ENCODE data around the gene TIMP2.

The TIMP2 gene

GRCh38 chr17:78824240-78824639 lies 100.9 kb downstream of the TIMP2 start:
- H3K79me2 ChIP-seq (ENCODE audit: low read length): peaks cover 45% of the 10 kb centered on the region

DNA sequence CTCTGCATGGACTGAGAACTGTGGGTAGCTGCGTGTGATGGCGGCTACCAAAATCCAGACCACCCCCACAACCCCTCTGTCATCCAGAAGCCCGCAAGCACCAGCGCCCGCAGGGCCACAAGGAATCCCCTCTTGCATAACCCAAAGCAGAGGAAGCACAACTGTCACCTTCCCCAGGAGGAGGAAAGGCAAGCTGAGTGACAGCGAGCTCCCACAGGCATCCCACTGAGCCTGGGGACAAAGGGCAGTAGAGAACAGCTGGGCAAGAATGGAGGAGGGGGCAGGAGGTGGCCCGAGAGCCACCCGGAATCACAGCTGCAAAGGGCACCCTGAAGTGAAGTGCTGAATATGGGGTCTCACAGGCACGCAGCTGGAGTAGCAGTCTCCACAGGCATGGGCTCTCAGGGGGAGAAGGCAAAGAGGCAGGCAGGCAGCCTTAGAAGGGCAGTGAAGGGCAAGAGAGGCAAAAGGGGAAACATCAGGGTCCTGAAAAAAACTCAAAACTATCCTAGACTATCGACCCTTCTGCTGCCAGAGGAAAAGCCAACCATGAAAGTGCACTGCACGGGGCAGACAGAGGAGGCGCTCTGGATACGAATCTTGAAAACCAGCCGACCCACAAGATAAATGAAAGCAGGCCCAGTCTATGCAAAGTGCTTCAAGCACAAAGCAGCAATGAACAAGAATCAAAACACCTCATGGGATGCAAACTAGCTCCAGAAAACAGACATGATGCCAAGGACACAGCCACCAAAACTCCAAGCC lies 101.7 kb downstream of the TIMP2 start:
- Histone ChIP-seq H3K4me1 (ENCODE audit: low read length) (peaks cover 10% of the 10 kb centered on the region), H3K9me3 (ENCODE audit: insufficient read depth, low read length) (no peaks in the 10 kb centered on the region), H3K79me2 (ENCODE audit: low read length) (peaks cover 39% of the 10 kb centered on the region), H3K4me2 (ENCODE audit: low read length) (no peak overlapping the region), H2AFZ (ENCODE audit: low read depth, low read length) (no peak overlapping the region), H3K4me3 (ENCODE audit: low read length) (no peak overlapping the region), H3K36me3 (replicated peaks; ENCODE audit: low read depth, low read length) (peaks cover 76% of the 10 kb centered on the region), H4K20me1 (ENCODE audit: insufficient read depth, low read length) (peaks cover 13% of the 10 kb centered on the region; the same call in 1 of the 2 replicates), H3K9ac (ENCODE audit: low read length) (no peak overlapping the region), H3K27me3 (ENCODE audit: low read depth, low read length) (no peaks in the 10 kb centered on the region), H3K27ac (ENCODE audit: low read length) (no peak overlapping the region)
- TF ChIP-seq CTCF (IDR thresholded peaks at IDR 0.05; ENCODE audit: low read depth, low read length): peak; percentile 25; the same call in 1 of the 2 replicates
- no peak for TF ChIP-seq EZH2phosphoT487 (IDR thresholded peaks at IDR 0.05; ENCODE audit: low read depth)

More at GRCh38 chr17:78824240-78824639, 100.9 kb downstream of the TIMP2 start:
- H3K4me2 ChIP-seq (ENCODE audit: low read length): no peak overlapping the region
- no peak overlapping the region for H3K4me3 ChIP-seq (ENCODE audit: low read length)
- no peaks in the 10 kb centered on the region for H3K27me3 ChIP-seq (ENCODE audit: low read depth, low read length)
- H3K27ac ChIP-seq (ENCODE audit: low read length): no peak overlapping the region
- peaks cover 79% of the 10 kb centered on the region for H3K36me3 ChIP-seq (replicated peaks; ENCODE audit: low read depth, low read length)
- H2AFZ ChIP-seq (ENCODE audit: low read depth, low read length): no peak overlapping the region
- H4K20me1 ChIP-seq (ENCODE audit: insufficient read depth, low read length): peaks cover 13% of the 10 kb centered on the region; the same call in 1 of the 2 replicates
- no peak overlapping the region for H3K9ac ChIP-seq (ENCODE audit: low read length)
- H3K4me1 ChIP-seq (ENCODE audit: low read length): peaks cover 11% of the 10 kb centered on the region
- H3K9me3 ChIP-seq (ENCODE audit: insufficient read depth, low read length): no peaks in the 10 kb centered on the region
- TF ChIP-seq EZH2phosphoT487 (IDR thresholded peaks at IDR 0.05; ENCODE audit: low read depth): no peak
- no peak for TF ChIP-seq CTCF (IDR thresholded peaks at IDR 0.05; ENCODE audit: low read depth, low read length)

GRCh38 chr17:78822552-78822951 lies 102.6 kb downstream of the TIMP2 start:
- Histone ChIP-seq H3K79me2 (ENCODE audit: low read length) (peaks cover 32% of the 10 kb centered on the region), H3K9me3 (ENCODE audit: insufficient read depth, low read length) (no peaks in the 10 kb centered on the region), H3K27me3 (ENCODE audit: low read depth, low read length) (no peaks in the 10 kb centered on the region), H3K9ac (ENCODE audit: low read length) (no peak overlapping the region), H3K4me1 (ENCODE audit: low read length) (peaks cover 4% of the 10 kb centered on the region), H3K4me3 (ENCODE audit: low read length) (no peak overlapping the region), H4K20me1 (ENCODE audit: insufficient read depth, low read length) (peaks cover 13% of the 10 kb centered on the region; the same call in 1 of the 2 replicates), H3K36me3 (replicated peaks; ENCODE audit: low read depth, low read length) (peaks cover 75% of the 10 kb centered on the region), H3K27ac (ENCODE audit: low read length) (no peak overlapping the region), H2AFZ (ENCODE audit: low read depth, low read length) (no peak overlapping the region), H3K4me2 (ENCODE audit: low read length) (no peak overlapping the region)
- TF ChIP-seq EZH2phosphoT487 (IDR thresholded peaks at IDR 0.05; ENCODE audit: low read depth) (no peak), CTCF (IDR thresholded peaks at IDR 0.05; ENCODE audit: low read depth, low read length) (no peak)

DNA sequence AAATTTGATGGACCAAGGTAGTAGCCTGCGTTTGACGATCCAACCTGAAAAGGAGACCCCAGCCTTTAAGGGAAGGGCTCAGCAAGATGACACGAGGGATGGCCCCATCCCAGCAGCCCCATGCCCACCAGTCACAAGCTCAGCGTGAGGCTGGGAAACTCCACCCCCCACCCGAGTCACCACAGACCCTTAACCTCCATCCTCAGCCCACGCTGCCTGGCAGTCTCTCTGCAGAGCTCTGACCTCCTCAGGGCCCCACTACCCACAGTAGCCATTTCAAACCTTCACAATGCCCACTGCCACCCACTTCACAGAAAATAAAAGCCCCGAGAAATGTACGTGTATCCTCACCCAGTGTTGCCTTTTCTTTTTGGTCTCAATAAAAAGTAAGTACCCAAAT lies 103.2 kb downstream of the TIMP2 start:
- Histone ChIP-seq H3K4me2 (ENCODE audit: low read length) (no peak overlapping the region), H3K27me3 (ENCODE audit: low read depth, low read length) (no peaks in the 10 kb centered on the region), H3K36me3 (replicated peaks; ENCODE audit: low read depth, low read length) (peaks cover 74% of the 10 kb centered on the region), H3K9me3 (ENCODE audit: insufficient read depth, low read length) (no peaks in the 10 kb centered on the region), H3K27ac (ENCODE audit: low read length) (no peak overlapping the region), H2AFZ (ENCODE audit: low read depth, low read length) (no peak overlapping the region), H3K9ac (ENCODE audit: low read length) (no peak overlapping the region), H3K79me2 (ENCODE audit: low read length) (peaks cover 32% of the 10 kb centered on the region), H3K4me3 (ENCODE audit: low read length) (no peak overlapping the region), H3K4me1 (ENCODE audit: low read length) (no peaks in the 10 kb centered on the region), H4K20me1 (ENCODE audit: insufficient read depth, low read length) (peaks cover 13% of the 10 kb centered on the region; the same call in 1 of the 2 replicates)
- TF ChIP-seq CTCF (IDR thresholded peaks at IDR 0.05; ENCODE audit: low read depth, low read length) (no peak), EZH2phosphoT487 (IDR thresholded peaks at IDR 0.05; ENCODE audit: low read depth) (no peak)

Data from OCI-LY3 (cell line).